ENCODE measurements around the gene SUCLA2.

SUCLA2 gene

GRCh38 chr13:47929156-47929555 is 71.9 kb downstream of the SUCLA2 start:
- no peak for TF ChIP-seq CTCF (conservative IDR thresholded peaks at IDR 0.05; ENCODE audit: control insufficient read depth, insufficient read depth, low read depth, low read length)

GRCh38 chr13:47917022-47917574 is 84.0 kb downstream of the SUCLA2 start:
- H3K4me3 ChIP-seq (ENCODE audit: control insufficient read depth, low read depth, low read length) = no peak overlapping the region
- no peak for DNase-seq (ENCODE audit: low read depth)
- no peak for TF ChIP-seq CTCF (conservative IDR thresholded peaks at IDR 0.05; ENCODE audit: control insufficient read depth, insufficient read depth, low read depth, low read length)

More at GRCh38 chr13:47929156-47929555, 71.9 kb downstream of the SUCLA2 start:
- peak; percentile 17 for DNase-seq (ENCODE audit: low read depth)
- H3K4me3 ChIP-seq (ENCODE audit: control insufficient read depth, low read depth, low read length) = no peak overlapping the region

GRCh38 chr13:47908197-47908902 is 92.7 kb downstream of the SUCLA2 start:
- no peak overlapping the region for H3K4me3 ChIP-seq (ENCODE audit: control insufficient read depth, low read depth, low read length)
- no peak for TF ChIP-seq CTCF (conservative IDR thresholded peaks at IDR 0.05; ENCODE audit: control insufficient read depth, insufficient read depth, low read depth, low read length)
- DNase-seq (ENCODE audit: low read depth) = peak; percentile 77

- H3K4me3 ChIP-seq (ENCODE audit: control insufficient read depth, low read depth, low read length) = no peak overlapping the region
- DNase-seq (ENCODE audit: low read depth) = no peak
- TF ChIP-seq CTCF (conservative IDR thresholded peaks at IDR 0.05; ENCODE audit: control insufficient read depth, insufficient read depth, low read depth, low read length) = no peak
Measured at GRCh38 chr13:47904891-47905290, 96.2 kb downstream of the SUCLA2 start.

GRCh38 chr13:47904241-47904640 is 96.8 kb downstream of the SUCLA2 start:
- no peak for DNase-seq (ENCODE audit: low read depth)
- H3K4me3 ChIP-seq (ENCODE audit: control insufficient read depth, low read depth, low read length) = peak overlapping the region; percentile 33
- TF ChIP-seq CTCF (conservative IDR thresholded peaks at IDR 0.05; ENCODE audit: control insufficient read depth, insufficient read depth, low read depth, low read length) = no peak

GRCh38 chr13:47903836-47904235 is 97.2 kb downstream of the SUCLA2 start:
- no peak for TF ChIP-seq CTCF (conservative IDR thresholded peaks at IDR 0.05; ENCODE audit: control insufficient read depth, insufficient read depth, low read depth, low read length)
- peak overlapping the region; percentile 33 for H3K4me3 ChIP-seq (ENCODE audit: control insufficient read depth, low read depth, low read length)

More at GRCh38 chr13:47903836-47904235, 97.2 kb downstream of the SUCLA2 start:
- peak; percentile 81 for DNase-seq (ENCODE audit: low read depth)

Measured in fibroblast of mammary gland (primary cell).